Measurements from ENCODE around the gene MYO5B. TPM values are rescaled to one million over a fixed set of nuclear protein-coding genes. Genes with fewer than 3 reads are reported as not detected.

The MYO5B gene
- total RNA-seq, 4 donors from 2014 or later, result 2.0 to 13.9 (median 5.3) TPM

GRCh38 chr18:50033004-50033403, 161.9 kb downstream of the MYO5B start:
- Histone ChIP-seq H3K27ac (replicated peaks in 1 of 4) (no peak overlapping the region), H3K36me3 (no peaks in the 10 kb centered on the region), H3K9me3 (no peaks in the 10 kb centered on the region), H3K4me1 (no peaks in the 10 kb centered on the region), H3K27me3 (no peaks in the 10 kb centered on the region), H3K4me3 (no peak overlapping the region)
- TF ChIP-seq EP300 (IDR thresholded peaks at IDR 0.05), result no peak
- no peak for TF ChIP-seq POLR2AphosphoS5 (IDR thresholded peaks at IDR 0.05)
- no peak for TF ChIP-seq CTCF (IDR thresholded peaks at IDR 0.05)
- TF ChIP-seq POLR2A (IDR thresholded peaks at IDR 0.05; ENCODE audit: low read depth), result no peak
- 70% methylated on average over 6 of the region's 6 CpGs for WGBS
- intact Hi-C loops (cut with DNase I), result no loop called here
- no peak for DNase-seq (ENCODE audit: extremely low spot score)

GRCh38 chr18:50030146-50030545, 164.8 kb downstream of the MYO5B start:
- intact Hi-C loops (cut with DNase I), result no loop called here
- H3K27me3 ChIP-seq, result no peaks in the 10 kb centered on the region
- H3K4me1 ChIP-seq, result no peaks in the 10 kb centered on the region
- H3K9me3 ChIP-seq, result no peaks in the 10 kb centered on the region
- no peak for DNase-seq (ENCODE audit: extremely low spot score)
- 75% methylated on average over 4 of the region's 4 CpGs for WGBS
- no peaks in the 10 kb centered on the region for H3K36me3 ChIP-seq
- no peak overlapping the region for H3K4me3 ChIP-seq
- TF ChIP-seq POLR2AphosphoS5 (IDR thresholded peaks at IDR 0.05), result no peak
- no peak for TF ChIP-seq CTCF (IDR thresholded peaks at IDR 0.05)
- no peak for TF ChIP-seq EP300 (IDR thresholded peaks at IDR 0.05)
- no peak for TF ChIP-seq POLR2A (IDR thresholded peaks at IDR 0.05; ENCODE audit: low read depth)
- no peak overlapping the region for H3K27ac ChIP-seq (replicated peaks in 1 of 4)

GRCh38 chr18:50027996-50028395, 167.0 kb downstream of the MYO5B start:
- Histone ChIP-seq H3K27ac (replicated peaks in 1 of 4) (no peak overlapping the region), H3K27me3 (no peaks in the 10 kb centered on the region), H3K36me3 (no peaks in the 10 kb centered on the region), H3K9me3 (no peaks in the 10 kb centered on the region), H3K4me3 (no peak overlapping the region), H3K4me1 (no peaks in the 10 kb centered on the region)
- no peak for TF ChIP-seq CTCF (IDR thresholded peaks at IDR 0.05)
- TF ChIP-seq POLR2A (IDR thresholded peaks at IDR 0.05; ENCODE audit: low read depth), result no peak
- TF ChIP-seq POLR2AphosphoS5 (IDR thresholded peaks at IDR 0.05), result no peak
- TF ChIP-seq EP300 (IDR thresholded peaks at IDR 0.05), result no peak
- intact Hi-C loops (cut with DNase I), result no loop called here
- DNase-seq (ENCODE audit: extremely low spot score), result no peak
- WGBS, result 89% methylated on average over 2 of the region's 2 CpGs

GRCh38 chr18:50024466-50024865, 170.5 kb downstream of the MYO5B start:
- 53% methylated on average over 3 of the region's 3 CpGs for WGBS
- intact Hi-C loops (cut with DNase I), result no loop called here

More at GRCh38 chr18:50024466-50024865, 170.5 kb downstream of the MYO5B start:
- Histone ChIP-seq H3K27me3 (peaks cover 0 to 5% (median 0%) of the 10 kb centered on the region in 4 donors), H3K4me1 (no peaks in the 10 kb centered on the region), H3K27ac (replicated peaks in 1 of 4) (no peak overlapping the region), H3K9me3 (no peaks in the 10 kb centered on the region), H3K36me3 (no peaks in the 10 kb centered on the region), H3K4me3 (no peak overlapping the region)
- no peak for TF ChIP-seq POLR2A (IDR thresholded peaks at IDR 0.05; ENCODE audit: low read depth)
- no peak for TF ChIP-seq POLR2AphosphoS5 (IDR thresholded peaks at IDR 0.05)
- no peak for TF ChIP-seq CTCF (IDR thresholded peaks at IDR 0.05)
- TF ChIP-seq EP300 (IDR thresholded peaks at IDR 0.05), result no peak
- DNase-seq (ENCODE audit: extremely low spot score), result no peak

Measured in esophagus muscularis mucosa (tissue), 4 donors.